Keratinocyte (primary cell): ENCODE results near the gene SLC22A3. TPM values are rescaled to one million over a fixed set of nuclear protein-coding genes. Genes with fewer than 3 reads are reported as not detected.

Experiments used
- DNase-seq: peaks from one replicate; pipeline ENCODE4 v3.0.0-alpha.2; 2011; ENCODE audit warnings: low read depth, missing footprints, low spot score
- FAIRE-seq: peaks from 2 replicates; lab custom pipeline; 2011; peaks lifted over from hg19 to GRCh38; lab: Jason Lieb, UNC
- H2AFZ ChIP-seq: 2 replicates; pipeline ENCODE4 v1.6.0; 2012; ENCODE audit warnings: low read length, control low read depth, inconsistent platforms; ENCODE audit not compliant: control insufficient read depth
- H3K27ac ChIP-seq: 2 replicates; pipeline ENCODE4 v1.5.1; 2011; ENCODE audit warnings: low read length; ENCODE audit not compliant: control insufficient read depth, insufficient read depth
- H3K27me3 ChIP-seq: 3 replicates; pipeline ENCODE4 v1.6.0; 2011; ENCODE audit warnings: low read length; ENCODE audit not compliant: control insufficient read depth, insufficient read depth; ENCODE audit errors: extremely low read depth
- H3K36me3 ChIP-seq, 2 experiments: 2 replicates in 1 of 2; 3 replicates in 1 of 2; pipeline ENCODE4 v1.5.1; 2011; ENCODE audit warnings: low read length in 2 of 2, mild to moderate bottlenecking in 1 of 2; ENCODE audit not compliant: control insufficient read depth in 2 of 2, insufficient read depth in 2 of 2; ENCODE audit errors: extremely low read depth in 1 of 2
- H3K4me1 ChIP-seq: 3 replicates; pipeline ENCODE4 v1.5.1; 2011; ENCODE audit warnings: low read length; ENCODE audit not compliant: control insufficient read depth, insufficient read depth; ENCODE audit errors: extremely low read depth
- H3K4me2 ChIP-seq: 3 replicates; pipeline ENCODE4 v1.6.0; 2011; ENCODE audit warnings: low read depth, low read length; ENCODE audit not compliant: control insufficient read depth, insufficient read depth; ENCODE audit errors: extremely low read depth
- H3K4me3 ChIP-seq, 3 experiments: fragments of 200-600 bp in 1 of 3; sonication (generic) in 1 of 3; 2 replicates in 2 of 3; 3 replicates in 1 of 3; pipeline ENCODE4 v1.5.1; 2011 to 2016; ENCODE audit warnings: low read length in 3 of 3, mild to moderate bottlenecking in 3 of 3, control low read depth in 2 of 3, inconsistent platforms in 1 of 3, low read depth in 1 of 3, mixed read lengths in 1 of 3, mixed run types in 1 of 3, moderate library complexity in 1 of 3; ENCODE audit not compliant: control insufficient read depth in 2 of 3, insufficient read depth in 2 of 3; ENCODE audit errors: extremely low read depth in 1 of 3
- H3K79me2 ChIP-seq: 2 replicates; pipeline ENCODE4 v1.6.0; 2012; ENCODE audit warnings: low read length; ENCODE audit not compliant: control insufficient read depth, insufficient read depth
- H3K9ac ChIP-seq: 3 replicates; pipeline ENCODE4 v1.6.0; 2011; ENCODE audit warnings: low read length; ENCODE audit not compliant: control insufficient read depth, insufficient read depth; ENCODE audit errors: extremely low read depth
- H3K9me1 ChIP-seq: 3 replicates; pipeline ENCODE4 v1.6.0; 2011; ENCODE audit warnings: low read length; ENCODE audit not compliant: control insufficient read depth, insufficient read depth; ENCODE audit errors: extremely low read depth
- H3K9me3 ChIP-seq: 2 replicates; pipeline ENCODE4 v1.5.1; 2012; ENCODE audit warnings: low read depth, low read length; ENCODE audit not compliant: control insufficient read depth
- H4K20me1 ChIP-seq: 3 replicates; pipeline ENCODE4 v1.6.0; 2011; ENCODE audit warnings: low read length; ENCODE audit not compliant: control insufficient read depth, insufficient read depth; ENCODE audit errors: extremely low read depth
- EZH2 ChIP-seq: IDR thresholded peaks from one replicate; pipeline ENCODE4 v1.6.1; 2012; ENCODE audit warnings: inconsistent platforms, mild to moderate bottlenecking, low read length, moderate library complexity
- dilution Hi-C: fragments of 300-500 bp; cut with MboI; formaldehyde crosslinking; loops from one replicate; pipeline ENCODE4 v1.7.0; 2020; ENCODE audit warnings: low sequenced_read_pairs; ENCODE audit not compliant: extremely low pct_ligation_motif_present
- polyA plus RNA-seq, 5 experiments: library from polyadenylated mRNA; depleted of rRNA in 3 of 5; stranded (reverse) in 3 of 5; stranded (forward) in 1 of 5; unstranded in 1 of 5; fragments of >200 nt; gene quantifications; 1 replicate in 1 of 5; 2 replicates in 3 of 5; 3 replicates in 1 of 5; pipeline versions ENCODE4 v1.2.1 to v1.2.3, GENCODE V29; 2011 to 2012; ENCODE audit warnings: missing spikeins in 2 of 5, low read depth in 1 of 5, low replicate concordance in 1 of 5
- TF ChIP-seq, protein P1 (sequence below), 3 experiments: IDR thresholded peaks in 1 of 3; conservative IDR thresholded peaks in 1 of 3; optimal IDR thresholded peaks in 1 of 3; 2 replicates in 2 of 3; 3 replicates in 1 of 3; pipeline versions ENCODE3 to v1.5.1; 2011; ENCODE audit warnings: low read length in 3 of 3, mild to moderate bottlenecking in 3 of 3, moderate library complexity in 2 of 3, control low read depth in 1 of 3, inconsistent platforms in 1 of 3; ENCODE audit not compliant: insufficient read depth in 2 of 3; ENCODE audit errors: extremely low read depth in 1 of 3

Gene SLC22A3
- polyA plus RNA-seq, 1 donor (not counting 4 experiments of a cell fraction or from before 2014, with no cell fraction given): 1.8 TPM

DNA sequence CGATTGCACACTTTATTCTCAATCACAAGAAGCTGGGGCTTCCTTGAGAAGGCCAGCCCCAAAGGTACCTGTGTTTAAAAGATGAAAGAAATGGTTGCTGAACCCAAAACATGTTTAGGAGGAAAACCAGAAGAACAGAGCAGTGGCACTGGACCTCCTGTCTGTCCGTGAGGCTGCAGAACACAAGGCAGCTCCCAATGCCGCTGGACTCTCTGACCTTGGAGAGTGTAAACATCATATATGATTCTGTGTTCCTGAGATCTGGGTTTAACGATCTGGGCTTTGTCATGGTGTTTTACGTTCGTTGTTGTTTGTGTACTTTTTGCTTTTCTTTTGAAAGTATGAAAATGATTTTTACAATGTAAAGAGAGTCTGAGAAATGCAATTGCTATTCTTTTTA is 106.1 kb downstream of the SLC22A3 start:
- dilution Hi-C loops: no loop called here

DNA sequence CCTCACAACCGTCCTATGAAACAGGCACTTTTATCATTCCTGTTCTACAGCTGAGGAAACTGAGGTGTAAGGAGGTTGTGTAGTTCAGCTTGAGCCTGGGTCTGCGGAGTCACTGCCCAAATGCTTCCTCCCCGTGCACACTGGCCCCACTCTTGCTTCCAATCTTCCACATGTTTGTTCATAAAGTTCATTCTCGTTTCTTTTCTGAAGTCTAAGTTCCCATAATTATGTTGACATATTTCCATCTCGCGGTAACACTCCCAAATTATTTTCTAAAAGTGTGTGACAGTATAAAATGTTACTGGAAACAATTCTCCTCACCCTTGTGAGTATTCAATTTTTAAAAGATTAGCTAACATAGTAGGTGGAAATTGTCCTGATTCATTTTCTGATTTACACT is 106.9 kb downstream of the SLC22A3 start:
- no peaks in the 10 kb centered on the region for H3K27me3 ChIP-seq
- DNase-seq (no peak), FAIRE-seq (no peak)
- no peak overlapping the region for H2AFZ ChIP-seq
- no peak overlapping the region for H3K4me3 ChIP-seq
- no peaks in the 10 kb centered on the region for H3K9me1 ChIP-seq
- H3K4me2 ChIP-seq: no peak overlapping the region
- TF ChIP-seq, protein P1, sequence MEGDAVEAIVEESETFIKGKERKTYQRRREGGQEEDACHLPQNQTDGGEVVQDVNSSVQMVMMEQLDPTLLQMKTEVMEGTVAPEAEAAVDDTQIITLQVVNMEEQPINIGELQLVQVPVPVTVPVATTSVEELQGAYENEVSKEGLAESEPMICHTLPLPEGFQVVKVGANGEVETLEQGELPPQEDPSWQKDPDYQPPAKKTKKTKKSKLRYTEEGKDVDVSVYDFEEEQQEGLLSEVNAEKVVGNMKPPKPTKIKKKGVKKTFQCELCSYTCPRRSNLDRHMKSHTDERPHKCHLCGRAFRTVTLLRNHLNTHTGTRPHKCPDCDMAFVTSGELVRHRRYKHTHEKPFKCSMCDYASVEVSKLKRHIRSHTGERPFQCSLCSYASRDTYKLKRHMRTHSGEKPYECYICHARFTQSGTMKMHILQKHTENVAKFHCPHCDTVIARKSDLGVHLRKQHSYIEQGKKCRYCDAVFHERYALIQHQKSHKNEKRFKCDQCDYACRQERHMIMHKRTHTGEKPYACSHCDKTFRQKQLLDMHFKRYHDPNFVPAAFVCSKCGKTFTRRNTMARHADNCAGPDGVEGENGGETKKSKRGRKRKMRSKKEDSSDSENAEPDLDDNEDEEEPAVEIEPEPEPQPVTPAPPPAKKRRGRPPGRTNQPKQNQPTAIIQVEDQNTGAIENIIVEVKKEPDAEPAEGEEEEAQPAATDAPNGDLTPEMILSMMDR (optimal IDR thresholded peaks at IDR 0.05 in 1 of 3, IDR thresholded peaks at IDR 0.05 in 1 of 3, conservative IDR thresholded peaks at IDR 0.05 in 1 of 3; ENCODE audit: extremely low read depth in 1 of 3, insufficient read depth in 2 of 3, low read length in 3 of 3): no peak
- TF ChIP-seq EZH2: no peak
- dilution Hi-C loops: no loop called here
- H3K79me2 ChIP-seq: no peaks in the 10 kb centered on the region
- H3K9ac ChIP-seq: no peak overlapping the region
- no peaks in the 10 kb centered on the region for H3K36me3 ChIP-seq
- H3K4me1 ChIP-seq: peaks cover 8% of the 10 kb centered on the region
- H3K9me3 ChIP-seq: no peaks in the 10 kb centered on the region
- no peak overlapping the region for H3K27ac ChIP-seq
- no peaks in the 10 kb centered on the region for H4K20me1 ChIP-seq

More for the DNA sequence above, 106.1 kb downstream of the SLC22A3 start:
- H3K4me3 ChIP-seq: no peak overlapping the region
- FAIRE-seq (no peak), DNase-seq (no peak)
- H3K36me3 ChIP-seq: no peaks in the 10 kb centered on the region
- H3K4me1 ChIP-seq: peaks cover 8% of the 10 kb centered on the region
- no peaks in the 10 kb centered on the region for H3K27me3 ChIP-seq
- no peak overlapping the region for H3K9ac ChIP-seq
- H2AFZ ChIP-seq: no peak overlapping the region
- no peaks in the 10 kb centered on the region for H4K20me1 ChIP-seq
- no peaks in the 10 kb centered on the region for H3K79me2 ChIP-seq
- H3K9me3 ChIP-seq: no peaks in the 10 kb centered on the region
- no peak overlapping the region for H3K4me2 ChIP-seq
- H3K27ac ChIP-seq: no peak overlapping the region
- no peak for TF ChIP-seq EZH2
- TF ChIP-seq, protein P1 (optimal IDR thresholded peaks at IDR 0.05 in 1 of 3, IDR thresholded peaks at IDR 0.05 in 1 of 3, conservative IDR thresholded peaks at IDR 0.05 in 1 of 3; ENCODE audit: extremely low read depth in 1 of 3, insufficient read depth in 2 of 3, low read length in 3 of 3): no peak
- H3K9me1 ChIP-seq: no peaks in the 10 kb centered on the region
